ENCODE data around the gene PROKR1.
"Not testable (repeated sequence)": the region's sequence is repeated elsewhere in the genome, so short reads cannot be mapped to it uniquely, and the experiment has no call there.

The PROKR1 gene

GRCh38 chr2:68658266-68658665 is 14.9 kb downstream of the PROKR1 start:
- DNase-seq (ENCODE audit: low read depth, low spot score) = no peak

- no peak for DNase-seq (ENCODE audit: low read depth, low spot score)
Observed at GRCh38 chr2:68659081-68659480, 15.7 kb downstream of the PROKR1 start.

- DNase-seq (ENCODE audit: low read depth, low spot score) = no peak
Observed at GRCh38 chr2:68660658-68661057, 17.3 kb downstream of the PROKR1 start.

GRCh38 chr2:68662466-68662865 is 19.1 kb downstream of the PROKR1 start:
- DNase-seq (ENCODE audit: low read depth, low spot score) = no peak

- DNase-seq (ENCODE audit: low read depth, low spot score) = no peak
Observed at GRCh38 chr2:68663371-68664156, 20.2 kb downstream of the PROKR1 start.

- no peak for DNase-seq (ENCODE audit: low read depth, low spot score)
Observed at GRCh38 chr2:68667371-68667770, 24.0 kb downstream of the PROKR1 start.

GRCh38 chr2:68669651-68670050 is 26.3 kb downstream of the PROKR1 start:
- no peak for DNase-seq (ENCODE audit: low read depth, low spot score)

GRCh38 chr2:68671961-68672360 is 28.6 kb downstream of the PROKR1 start:
- no peak for DNase-seq (ENCODE audit: low read depth, low spot score)

GRCh38 chr2:68673631-68674030 is 30.3 kb downstream of the PROKR1 start:
- no peak for DNase-seq (ENCODE audit: low read depth, low spot score)

- DNase-seq (ENCODE audit: low read depth, low spot score) = no peak
Observed at GRCh38 chr2:68675470-68675869, 32.1 kb downstream of the PROKR1 start.

- DNase-seq (ENCODE audit: low read depth, low spot score) = not testable (repeated sequence)
Observed at GRCh38 chr2:68677837-68678236, 34.5 kb downstream of the PROKR1 start.

- DNase-seq (ENCODE audit: low read depth, low spot score) = not testable (repeated sequence)
Observed at GRCh38 chr2:68679166-68679916, 36.0 kb downstream of the PROKR1 start.

- DNase-seq (ENCODE audit: low read depth, low spot score) = not testable (repeated sequence)
Observed at GRCh38 chr2:68679917-68680267, 36.5 kb downstream of the PROKR1 start.

- DNase-seq (ENCODE audit: low read depth, low spot score) = no peak
Observed at GRCh38 chr2:68684197-68684596, 40.8 kb downstream of the PROKR1 start.

GRCh38 chr2:68686178-68686577 is 42.8 kb downstream of the PROKR1 start:
- DNase-seq (ENCODE audit: low read depth, low spot score) = no peak

GRCh38 chr2:68687018-68687417 is 43.6 kb downstream of the PROKR1 start:
- no peak for DNase-seq (ENCODE audit: low read depth, low spot score)

- no peak for DNase-seq (ENCODE audit: low read depth, low spot score)
Observed at GRCh38 chr2:68689553-68690537, 46.5 kb downstream of the PROKR1 start.

- DNase-seq (ENCODE audit: low read depth, low spot score) = no peak
Observed at GRCh38 chr2:68690851-68691250, 47.5 kb downstream of the PROKR1 start.

- DNase-seq (ENCODE audit: low read depth, low spot score) = no peak
Observed at GRCh38 chr2:68692511-68692910, 49.1 kb downstream of the PROKR1 start.

GRCh38 chr2:68693951-68694350 is 50.6 kb downstream of the PROKR1 start:
- no peak for DNase-seq (ENCODE audit: low read depth, low spot score)

- DNase-seq (ENCODE audit: low read depth, low spot score) = no peak
Observed at GRCh38 chr2:68695971-68696370, 52.6 kb downstream of the PROKR1 start.

- DNase-seq (ENCODE audit: low read depth, low spot score) = no peak
Observed at GRCh38 chr2:68696554-68696953, 53.2 kb downstream of the PROKR1 start.
